C1 segment of cervical spinal cord (tissue), 14 donors: Measurements from ENCODE around the gene WDR70.
A peak's percentile ranks its signal among the peaks of the same experiment; 100 is the strongest.
"Not testable (repeated sequence)": the region's sequence is repeated elsewhere in the genome, so short reads cannot be mapped to it uniquely, and the experiment has no call there.

Experiments
- DNase-seq, 14 donors: peaks; one replicate each; lab custom pipeline; 2025; lab: John Stamatoyannopoulos, UW

WDR70 gene

GRCh38 chr5:37683072-37683471, 304.0 kb downstream of the WDR70 start:
- DNase-seq, result no peak

GRCh38 chr5:37685211-37685610, 306.1 kb downstream of the WDR70 start:
- no peak for DNase-seq

GRCh38 chr5:37685816-37686215, 306.7 kb downstream of the WDR70 start:
- no peak for DNase-seq

GRCh38 chr5:37688925-37689324, 309.8 kb downstream of the WDR70 start:
- not testable (repeated sequence) for DNase-seq

DNA sequence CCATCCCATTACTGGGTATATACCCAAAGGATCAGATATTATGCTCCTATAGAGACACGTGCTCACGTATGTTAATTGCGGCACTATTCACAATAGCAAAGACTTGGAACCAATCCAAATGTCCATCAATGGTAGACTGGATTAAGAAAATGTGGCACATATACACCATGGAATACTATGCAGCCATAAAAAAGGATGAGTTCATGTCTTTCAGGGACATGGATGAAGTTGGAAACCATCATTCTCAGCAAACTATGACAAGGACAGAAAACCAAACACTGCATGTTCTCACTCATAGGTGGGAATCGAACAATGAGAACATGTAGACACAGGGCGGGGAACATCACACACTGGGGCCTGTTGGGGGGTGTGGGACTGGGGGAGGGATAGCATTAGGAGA, 315.2 kb downstream of the WDR70 start:
- not testable (repeated sequence) for DNase-seq

DNA sequence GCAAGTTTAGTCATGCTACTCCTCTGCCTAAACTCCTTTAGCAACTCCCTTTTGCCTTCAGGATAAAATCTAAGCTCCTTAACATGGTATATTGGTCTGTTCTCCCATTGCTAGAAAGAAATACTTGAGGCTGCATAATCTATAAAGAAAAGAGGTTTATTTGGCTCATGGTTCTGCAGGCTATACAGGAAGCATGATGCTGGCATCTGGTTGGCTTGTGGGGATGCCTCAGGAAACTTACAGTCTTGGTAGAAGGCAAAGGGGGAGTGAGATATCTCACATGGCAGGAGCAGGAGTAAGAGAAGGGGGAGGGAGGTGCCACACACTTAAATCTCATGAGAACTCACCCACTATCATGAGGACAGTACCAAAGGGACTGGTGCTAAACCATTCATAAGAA, 315.7 kb downstream of the WDR70 start:
- no peak for DNase-seq

- DNase-seq, result no peak
These were observed 316.5 kb downstream of the WDR70 start for GRCh38 chr5:37695647-37696046.

DNA sequence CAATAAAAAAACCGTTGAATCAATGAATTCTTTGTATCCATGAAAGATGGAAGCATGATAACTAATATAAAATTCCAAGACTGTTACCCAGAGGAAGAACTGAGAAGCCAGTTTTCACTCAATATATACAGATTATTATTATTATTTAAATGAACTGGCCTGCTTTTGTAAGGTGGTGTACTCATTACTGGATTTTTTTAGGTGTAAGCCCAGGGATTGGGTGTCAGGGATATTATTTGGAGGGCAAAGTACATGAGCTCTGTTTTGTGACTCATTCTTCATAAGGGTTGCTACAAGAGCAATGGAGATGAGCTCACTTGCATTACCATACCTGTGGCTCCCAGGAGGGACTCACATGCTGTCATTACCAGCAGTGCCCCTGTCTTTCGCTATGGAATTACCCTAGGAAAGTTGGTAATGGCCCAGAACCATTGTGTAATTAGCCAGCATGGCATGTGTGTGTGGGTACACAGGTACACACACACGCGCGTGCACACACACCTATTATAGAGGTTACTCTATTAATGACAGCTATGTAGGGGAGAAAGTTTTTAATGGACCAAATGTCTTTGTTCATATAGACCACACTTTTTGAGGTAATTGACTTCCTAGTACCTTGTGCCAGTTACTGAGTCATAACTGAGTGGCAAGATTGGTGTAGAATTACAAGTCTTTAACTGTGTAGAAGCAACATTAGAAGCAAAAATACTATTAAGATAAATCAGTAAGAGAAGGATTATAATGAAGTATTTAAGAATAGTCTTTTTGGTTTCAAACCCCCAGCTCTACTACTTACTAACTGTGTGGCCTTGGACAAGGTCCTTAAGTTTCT, 317.3 kb downstream of the WDR70 start:
- DNase-seq, result no peak

- DNase-seq, result no peak
These were observed 322.8 kb downstream of the WDR70 start for GRCh38 chr5:37701868-37702267.

GRCh38 chr5:37703841-37704241, 324.7 kb downstream of the WDR70 start:
- DNase-seq, result no peak

DNA sequence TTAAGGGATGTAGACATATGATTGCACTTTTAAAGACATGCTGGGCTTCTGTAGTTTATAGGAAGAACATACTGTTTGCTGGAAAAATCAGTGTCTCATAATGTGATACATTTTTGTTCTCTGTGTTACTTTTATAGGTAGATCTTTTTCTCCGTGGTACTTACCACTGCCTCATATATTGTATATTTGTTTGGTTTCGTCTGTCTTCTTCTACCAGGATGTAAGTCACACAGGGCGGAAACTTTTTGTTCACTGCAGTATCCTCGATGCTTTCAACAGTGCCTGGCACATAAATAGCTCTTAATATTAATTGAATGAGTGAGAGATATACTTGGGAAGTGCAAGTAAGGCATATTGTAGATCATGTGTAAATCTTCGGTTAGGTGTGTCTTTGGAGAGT, 325.3 kb downstream of the WDR70 start:
- DNase-seq, result no peak

GRCh38 chr5:37709020-37709419, 329.9 kb downstream of the WDR70 start:
- no peak for DNase-seq

DNA sequence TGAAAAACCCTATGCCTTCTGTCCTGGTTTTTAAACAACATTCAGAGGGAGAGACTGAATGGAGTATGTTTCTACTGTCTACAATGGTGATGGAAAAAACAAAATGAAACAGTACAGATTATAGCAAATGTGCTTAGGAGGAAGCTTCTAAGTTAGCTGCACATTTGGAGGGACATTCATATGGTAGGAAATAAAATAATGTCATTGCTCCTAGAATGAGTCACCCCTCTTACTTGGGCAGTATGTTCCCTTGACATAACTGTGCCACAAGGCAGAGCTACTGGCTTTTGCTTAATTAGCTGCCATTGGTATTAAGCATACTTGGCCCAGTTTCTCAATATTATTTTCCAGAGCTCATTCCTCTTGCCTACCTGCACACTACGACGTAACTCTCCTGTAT, 331.8 kb downstream of the WDR70 start:
- DNase-seq, result peak in 1 of 14 donors; percentile 12

DNA sequence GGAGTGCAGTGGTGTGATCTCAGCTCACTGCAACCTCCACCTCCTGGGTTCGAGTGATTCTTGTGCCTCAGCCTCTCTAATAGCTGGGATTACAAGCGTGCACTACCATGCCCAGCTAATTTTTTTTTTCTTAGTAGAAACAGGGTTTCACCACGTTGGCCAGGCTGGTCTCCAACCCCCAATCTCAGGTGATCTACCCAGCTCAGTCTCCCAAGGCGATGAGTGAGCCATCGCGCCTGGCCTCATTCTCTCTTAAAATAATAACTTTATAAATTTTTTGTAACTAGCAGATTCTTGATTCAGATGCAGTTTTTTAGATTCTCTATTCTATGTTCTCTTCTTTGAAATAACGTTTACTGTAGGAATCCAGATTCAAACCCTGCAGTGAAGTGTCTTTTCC, 333.6 kb downstream of the WDR70 start:
- DNase-seq, result no peak

- no peak for DNase-seq
These were observed 335.6 kb downstream of the WDR70 start for GRCh38 chr5:37714756-37715155.

DNA sequence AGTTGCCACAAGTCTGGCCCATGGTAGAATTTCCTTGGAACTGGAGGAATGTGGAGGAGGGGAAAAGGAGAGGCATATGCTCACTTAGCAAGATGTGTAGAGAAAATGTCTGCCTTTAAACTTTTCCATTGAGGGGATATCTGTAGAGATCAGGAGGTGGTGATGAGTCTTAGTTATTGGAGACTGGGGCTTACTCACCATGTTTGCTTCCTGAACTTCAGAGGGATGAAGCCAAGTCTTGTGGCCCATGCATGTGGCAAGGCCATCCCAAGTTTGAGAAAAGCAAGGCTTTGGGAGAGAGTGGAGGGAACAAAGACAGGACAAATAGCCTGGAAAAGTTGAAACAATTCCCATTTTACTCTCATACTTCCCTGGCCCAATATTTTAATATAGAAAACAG, 336.2 kb downstream of the WDR70 start:
- no peak for DNase-seq

GRCh38 chr5:37715992-37716391, 336.9 kb downstream of the WDR70 start:
- DNase-seq, result no peak

DNA sequence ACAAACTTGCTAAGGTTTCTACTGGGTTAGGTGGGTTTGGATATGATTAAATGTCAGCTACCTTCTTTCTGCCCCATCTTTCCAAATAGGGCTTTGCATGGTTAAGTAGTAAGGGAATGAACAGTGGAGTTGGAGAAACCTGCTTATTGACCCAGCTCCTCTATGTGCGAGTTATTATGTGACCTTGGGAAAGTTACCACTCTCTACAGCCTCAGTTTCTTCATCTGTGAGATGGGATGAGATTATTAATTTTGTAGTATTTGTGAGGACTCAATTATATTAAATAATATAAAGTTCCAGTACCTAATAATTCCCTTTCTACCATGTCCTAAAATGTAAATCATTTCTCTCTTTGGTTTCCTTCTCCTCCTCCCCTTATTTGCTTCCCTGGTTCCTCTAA, 337.3 kb downstream of the WDR70 start:
- no peak for DNase-seq

DNA sequence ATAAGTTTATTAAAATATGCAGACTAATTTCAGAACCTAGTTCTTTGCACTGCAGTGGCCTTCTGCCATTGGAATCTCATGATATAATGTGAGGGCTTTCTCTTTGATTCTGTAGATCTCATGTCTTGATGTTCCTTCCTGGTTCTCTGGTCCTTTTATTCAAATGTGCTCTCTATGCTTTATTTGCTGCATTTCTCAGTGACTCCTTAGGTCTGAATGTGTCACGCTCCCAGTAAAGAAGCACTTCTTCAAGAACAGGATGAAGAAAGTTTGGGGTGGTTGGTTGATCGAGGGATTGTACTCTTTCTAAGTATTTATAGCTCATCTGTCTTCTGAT, 338.1 kb downstream of the WDR70 start:
- DNase-seq, result no peak

DNA sequence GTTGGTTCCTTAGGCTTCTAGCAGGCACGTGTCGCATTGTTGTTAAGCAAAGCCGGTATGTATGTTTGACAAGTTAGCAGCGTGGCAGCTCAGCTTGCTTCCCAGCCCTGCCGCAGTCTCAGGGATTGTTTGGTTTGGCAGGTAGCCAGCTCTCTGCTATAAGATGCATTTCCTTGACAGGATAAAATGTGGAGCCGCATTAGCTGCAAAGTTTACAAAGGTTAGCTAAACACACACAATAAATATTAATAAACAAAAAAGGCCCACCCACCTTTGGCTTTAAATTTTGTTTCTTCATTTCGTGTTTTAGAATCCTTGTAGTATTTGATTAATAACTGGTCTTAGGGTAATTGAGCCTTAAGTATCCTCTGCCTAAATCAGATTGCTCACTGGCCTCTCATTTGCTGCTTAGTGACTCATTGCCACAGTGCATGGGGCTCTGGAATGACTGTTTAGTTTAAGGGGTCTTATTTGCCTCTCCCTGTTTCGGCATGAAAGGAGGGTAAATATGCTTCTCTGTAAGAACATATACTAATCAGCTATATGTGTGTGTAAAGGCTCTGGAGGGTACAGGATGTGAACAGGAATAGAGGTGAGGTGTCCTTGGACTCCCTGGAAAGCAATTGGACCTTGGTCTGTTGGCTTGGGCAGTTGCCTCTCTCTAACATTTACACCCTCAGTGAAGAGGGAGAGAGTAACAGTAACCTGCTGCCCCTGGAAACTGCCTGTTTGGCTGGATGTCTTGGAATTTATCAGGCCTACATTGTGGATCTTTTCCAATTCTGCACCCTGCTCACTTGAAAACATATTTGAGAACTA, 338.7 kb downstream of the WDR70 start:
- peak in 1 of 14 donors; percentile 25 for DNase-seq

DNA sequence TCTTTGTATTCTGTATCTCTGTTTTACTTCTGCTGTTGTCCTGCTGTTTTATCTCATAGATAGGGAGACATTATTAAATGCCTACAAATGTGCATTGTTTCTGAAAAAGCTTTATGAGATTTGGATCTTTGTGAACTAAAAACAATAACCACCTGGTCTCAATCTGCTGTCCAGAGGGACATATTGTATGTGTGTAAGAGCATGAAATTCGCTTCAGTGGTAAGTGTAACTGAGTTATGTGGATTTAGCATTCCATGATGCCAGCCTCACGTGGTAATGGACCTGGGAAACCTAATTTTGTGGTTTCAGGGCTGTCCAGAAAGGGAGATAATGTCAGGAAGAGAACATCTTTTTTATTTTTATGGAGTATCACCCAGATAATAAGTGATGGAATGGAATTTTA, 341.4 kb downstream of the WDR70 start:
- no peak for DNase-seq

GRCh38 chr5:37721447-37721871, 342.3 kb downstream of the WDR70 start:
- no peak for DNase-seq
